Glomerular endothelial cell (primary cell): ENCODE results near the gene ACBD5. TPM values are rescaled to one million over a fixed set of nuclear protein-coding genes. Genes with fewer than 3 reads are reported as not detected.
"Not testable (repeated sequence)": the region's sequence is repeated elsewhere in the genome, so short reads cannot be mapped to it uniquely, and the experiment has no call there.

Experiments
- DNase-seq: peaks from one replicate; pipeline ENCODE4 v3.0.0-alpha.2; 2011; ENCODE audit warnings: low read depth, low spot score; ENCODE audit errors: extremely low read depth
- total RNA-seq: library from RNA; depleted of rRNA; stranded (reverse); fragments of >200 nt; gene quantifications from 2 replicates; pipeline ENCODE4 v1.2.3, GENCODE V29; 2015

The ACBD5 gene
- total RNA-seq, 1 donor from 2014 or later = 17.5 TPM

DNA sequence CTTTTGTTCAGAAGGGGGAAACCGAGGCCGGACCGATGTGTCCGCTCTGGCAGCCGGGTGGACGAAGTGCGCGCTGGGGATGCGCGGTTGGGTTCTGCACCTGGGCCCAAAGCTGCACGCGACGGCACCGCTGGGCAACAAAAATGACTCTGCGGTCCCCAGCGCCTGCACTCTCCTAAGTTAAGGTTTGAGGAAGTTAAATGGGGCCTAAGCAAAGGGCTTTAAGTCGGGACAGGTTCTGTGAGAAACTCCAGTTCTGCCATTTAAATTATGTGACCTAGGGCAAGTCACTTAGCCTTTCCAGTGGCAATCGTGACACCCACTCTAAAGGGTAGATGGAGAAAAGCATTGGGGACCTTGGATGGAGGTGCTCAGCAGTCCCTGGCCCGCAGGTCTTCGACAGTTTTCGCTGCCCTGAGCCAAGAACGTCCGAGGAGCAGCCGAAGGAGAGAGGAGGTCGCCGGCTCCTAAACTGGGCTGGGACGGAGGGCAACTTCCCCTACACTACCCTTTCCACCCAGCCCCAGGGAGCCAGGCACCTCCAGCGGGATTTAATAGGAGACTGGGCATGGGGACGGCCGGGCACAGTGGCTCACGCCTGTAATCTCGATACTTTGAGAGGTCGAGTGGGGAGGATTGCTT is 534 bp upstream of the ACBD5 start:
- DNase-seq = no peak

DNA sequence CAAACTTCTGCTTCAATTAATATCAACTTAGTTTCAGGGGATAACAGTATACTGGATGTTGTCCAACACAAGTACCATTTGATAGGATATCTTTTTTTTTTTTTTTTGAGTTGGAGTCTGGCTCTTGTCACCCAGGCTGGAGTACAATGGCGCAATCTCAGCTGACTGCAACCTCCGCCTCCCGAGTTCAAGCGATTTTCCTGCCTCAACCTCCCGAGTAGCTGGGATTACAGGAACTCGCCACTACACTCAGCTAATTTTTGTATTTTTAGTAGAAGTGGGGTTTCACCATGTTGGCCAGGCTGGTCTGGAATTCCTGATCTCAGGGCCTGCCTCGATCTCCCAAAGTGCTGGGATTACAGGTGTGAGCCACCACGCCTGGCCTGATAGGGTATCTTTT is 3.1 kb downstream of the ACBD5 start:
- DNase-seq = not testable (repeated sequence)

DNA sequence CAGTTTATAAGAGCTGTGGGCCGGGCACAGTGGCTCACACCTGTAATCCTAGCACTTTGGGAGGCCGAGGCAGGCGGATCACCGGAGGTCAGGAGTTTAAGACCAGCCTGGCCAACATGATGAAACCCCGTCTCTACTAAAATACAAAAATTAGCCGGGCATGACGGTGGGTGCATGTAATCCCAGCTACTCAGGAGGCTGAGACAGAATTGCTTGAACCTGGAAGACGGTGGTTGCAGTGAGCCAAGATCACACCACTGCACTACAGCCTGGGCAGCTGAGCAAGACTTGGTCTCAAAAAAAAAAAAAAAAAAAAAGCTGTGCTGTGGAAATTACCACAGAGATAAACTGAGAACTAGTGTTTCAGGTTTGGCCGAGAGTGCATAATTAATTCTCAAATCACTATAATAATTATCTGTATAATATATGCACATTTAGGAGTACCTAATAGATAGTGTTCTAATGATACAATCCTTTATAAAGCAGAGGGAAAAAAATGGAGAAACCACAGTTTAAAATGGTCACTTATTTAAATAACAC is 3.9 kb downstream of the ACBD5 start:
- DNase-seq = not testable (repeated sequence)

DNA sequence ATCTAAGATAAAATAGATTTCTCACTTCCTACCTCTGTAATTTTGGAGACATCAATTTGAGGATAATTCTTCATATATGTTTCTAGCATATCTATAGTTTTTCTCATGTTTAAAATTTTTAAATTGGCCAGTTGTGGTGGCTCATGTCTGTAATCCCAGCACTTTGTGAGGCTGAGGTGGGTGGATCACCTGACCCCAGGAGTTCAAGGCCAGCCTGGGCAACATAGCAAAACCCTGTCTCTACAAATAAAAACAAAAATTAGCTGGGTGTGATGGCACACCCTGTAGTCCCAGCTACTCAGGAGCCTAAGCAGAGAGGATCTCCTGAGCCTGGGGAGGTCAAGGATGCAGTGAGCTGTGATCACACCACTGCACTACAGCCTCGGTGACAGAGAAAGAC is 4.9 kb downstream of the ACBD5 start:
- DNase-seq = no peak

DNA sequence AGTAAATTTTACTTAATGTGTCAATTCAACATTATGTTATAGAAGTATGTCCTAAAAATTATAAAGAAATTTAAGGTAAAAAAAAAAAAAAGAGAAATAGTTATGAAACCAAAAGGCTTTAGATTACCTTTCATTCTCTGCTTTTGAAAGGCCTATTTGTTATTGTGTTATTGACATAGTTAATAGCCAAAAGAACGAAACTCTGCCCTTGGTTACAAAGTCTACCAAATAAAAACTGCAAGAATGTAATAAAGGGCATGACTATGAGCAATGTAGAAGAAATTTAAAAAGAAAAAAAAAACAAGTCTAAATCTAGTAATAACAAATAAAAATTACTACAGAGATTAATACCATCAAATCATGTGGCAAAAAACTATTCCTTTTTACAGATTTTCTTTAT is 10.6 kb downstream of the ACBD5 start:
- no peak for DNase-seq

DNA sequence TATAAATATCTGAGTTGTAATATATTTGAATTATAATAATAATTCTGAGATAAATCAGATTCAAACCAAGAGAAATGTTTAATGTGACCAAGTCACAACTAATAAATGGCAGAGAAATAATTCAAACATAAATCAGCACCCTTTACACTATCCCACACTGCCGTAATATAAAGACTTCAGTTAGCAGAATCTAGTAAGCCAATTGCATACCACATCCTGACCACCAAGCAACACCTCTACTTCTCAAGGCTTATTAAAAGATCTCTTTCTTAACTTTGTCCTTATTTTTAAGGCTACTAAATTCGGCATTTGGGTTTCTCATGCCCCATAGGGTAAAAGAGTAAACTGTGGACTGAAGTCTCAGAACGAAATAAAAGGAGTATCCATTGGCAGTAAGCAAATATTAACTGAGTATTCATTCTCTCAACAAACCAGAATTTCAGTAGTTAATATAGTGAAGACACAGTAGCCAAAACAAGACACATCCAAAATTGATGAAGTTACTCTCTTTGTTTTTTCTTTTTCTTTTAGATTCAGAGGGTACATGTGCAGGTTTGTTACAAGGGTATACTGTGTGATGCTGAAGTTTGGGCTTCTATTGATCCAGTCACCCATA is 14.8 kb downstream of the ACBD5 start:
- DNase-seq = no peak

DNA sequence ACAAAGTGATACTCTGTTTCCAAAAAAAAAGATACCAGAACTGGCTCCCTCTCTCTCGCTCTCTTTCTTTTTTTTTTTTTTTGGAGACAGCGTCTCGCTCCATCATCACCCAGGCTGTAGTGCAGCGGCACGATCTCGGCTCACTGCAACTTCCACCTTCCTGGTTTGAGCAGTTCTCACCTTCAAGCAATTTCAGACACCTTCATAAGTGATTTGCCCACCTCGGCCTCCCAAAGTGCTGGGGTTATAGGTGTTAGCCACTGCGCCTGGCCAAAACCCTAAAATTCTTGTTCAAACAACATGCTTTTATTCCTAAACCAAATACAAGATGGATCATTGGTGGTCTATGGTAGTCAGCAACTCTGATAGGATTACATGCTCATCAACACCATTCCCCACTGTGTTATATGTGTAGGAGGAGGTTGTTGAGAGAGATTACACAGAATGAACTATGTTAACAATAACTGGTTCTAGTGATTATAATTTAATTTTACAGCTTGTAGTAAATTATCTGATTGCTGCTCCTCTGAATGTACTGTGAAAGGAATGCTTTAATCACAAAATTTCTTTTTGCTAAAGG is 15.5 kb downstream of the ACBD5 start:
- DNase-seq = no peak

DNA sequence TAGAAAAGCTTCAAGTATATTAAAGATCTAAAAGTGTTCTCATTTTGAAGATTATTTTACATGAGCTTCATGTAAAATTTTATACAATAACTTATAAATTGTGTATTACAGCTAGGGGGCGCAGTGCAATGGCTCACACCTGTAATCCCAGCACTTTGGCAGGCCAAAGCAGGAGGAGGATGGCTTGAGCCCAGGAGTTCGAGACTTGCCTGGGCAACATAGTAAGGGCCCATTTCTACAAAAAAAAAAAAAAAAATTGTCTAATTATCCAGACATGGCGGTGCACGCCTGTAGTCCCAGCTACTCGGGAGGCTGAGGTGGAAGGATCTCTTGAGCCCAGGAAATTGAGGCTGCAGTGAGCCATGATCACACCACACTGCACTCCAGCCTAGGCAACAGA is 16.6 kb downstream of the ACBD5 start:
- DNase-seq = no peak

DNA sequence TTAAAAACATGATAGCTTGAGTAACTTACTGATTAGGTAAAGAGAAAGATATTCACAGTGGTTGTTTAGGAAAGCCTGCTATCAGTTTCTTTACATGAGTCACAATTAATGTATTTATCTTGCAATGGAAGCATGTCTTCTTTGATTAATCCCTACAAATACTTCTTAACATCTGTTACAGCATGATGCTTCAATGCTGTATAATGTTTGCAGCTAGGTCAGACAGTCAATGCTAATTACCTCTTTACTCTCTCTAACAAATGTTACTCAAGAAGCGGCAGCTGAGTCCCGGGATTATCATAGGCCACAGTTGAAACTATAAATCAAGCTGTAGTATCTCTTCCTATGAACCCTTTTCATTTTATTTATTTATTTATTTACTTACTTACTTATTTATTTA is 33.2 kb downstream of the ACBD5 start:
- no peak for DNase-seq

DNA sequence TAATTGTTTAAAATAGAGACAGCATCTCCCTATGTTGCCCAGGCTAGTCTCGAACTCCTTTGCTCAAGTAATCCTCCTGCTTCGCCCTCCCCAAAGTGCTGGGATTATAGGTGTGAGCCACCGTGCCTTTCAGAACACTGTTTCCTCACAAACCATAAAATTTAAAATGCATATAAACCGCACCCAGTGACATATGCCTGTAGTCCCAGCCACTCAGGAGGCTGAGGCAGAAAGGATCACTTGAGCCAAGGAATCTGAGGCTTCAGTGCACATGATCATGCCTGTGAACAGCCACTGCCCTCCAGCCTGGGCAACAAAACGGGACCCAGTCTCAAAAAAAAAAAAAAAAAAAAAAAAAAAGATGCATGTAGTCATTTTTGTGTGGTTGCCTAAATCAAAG is 36.8 kb downstream of the ACBD5 start:
- no peak for DNase-seq

DNA sequence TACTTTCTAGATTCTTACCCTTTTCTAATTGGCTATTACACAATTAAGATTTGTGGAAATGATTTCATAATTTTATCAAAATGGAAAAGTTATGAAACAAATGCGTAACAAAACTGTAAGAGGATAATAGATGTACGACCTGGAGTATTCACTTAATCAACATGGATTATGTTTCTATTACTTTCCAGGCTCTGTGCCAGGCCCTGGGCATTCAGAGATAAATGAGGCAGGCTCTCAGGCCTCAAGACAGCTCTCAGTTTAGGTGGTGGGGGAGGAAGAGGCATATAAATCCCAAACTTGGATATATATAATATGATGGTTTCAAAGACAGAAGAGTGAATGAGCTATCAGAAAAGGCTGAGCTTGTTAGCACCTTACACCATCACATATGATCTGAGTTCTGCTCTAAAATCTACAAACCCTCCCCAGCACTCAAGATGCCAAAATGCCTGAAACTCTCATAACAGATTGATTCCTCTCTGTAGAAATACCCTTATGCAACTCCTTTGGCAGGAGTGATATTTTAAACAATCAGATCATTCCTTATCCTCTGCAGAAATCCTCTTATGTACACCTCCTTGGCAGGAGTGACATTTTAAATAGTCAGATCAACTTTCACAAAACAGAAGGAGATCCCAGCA is 42.5 kb downstream of the ACBD5 start:
- DNase-seq = no peak

DNA sequence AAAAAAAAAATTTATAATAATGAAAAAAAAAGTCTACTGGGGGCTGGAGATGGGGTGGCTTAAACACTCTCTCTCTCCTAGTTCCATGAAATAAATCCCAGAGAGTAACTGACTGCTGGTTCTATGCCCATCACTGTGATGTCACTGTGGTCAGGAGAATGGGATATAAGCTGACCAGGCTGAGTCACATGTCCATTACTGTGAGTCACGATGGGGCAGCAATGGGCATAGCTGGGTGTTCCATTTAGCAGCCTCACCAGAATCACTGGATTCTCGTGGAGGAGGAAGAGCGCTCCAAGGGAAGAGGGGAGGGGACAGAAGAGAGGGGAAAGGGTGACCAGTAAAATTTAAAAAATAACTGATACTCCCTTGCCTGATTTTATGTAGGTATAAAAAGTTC is 48.3 kb downstream of the ACBD5 start:
- DNase-seq = peak; percentile 41

DNA sequence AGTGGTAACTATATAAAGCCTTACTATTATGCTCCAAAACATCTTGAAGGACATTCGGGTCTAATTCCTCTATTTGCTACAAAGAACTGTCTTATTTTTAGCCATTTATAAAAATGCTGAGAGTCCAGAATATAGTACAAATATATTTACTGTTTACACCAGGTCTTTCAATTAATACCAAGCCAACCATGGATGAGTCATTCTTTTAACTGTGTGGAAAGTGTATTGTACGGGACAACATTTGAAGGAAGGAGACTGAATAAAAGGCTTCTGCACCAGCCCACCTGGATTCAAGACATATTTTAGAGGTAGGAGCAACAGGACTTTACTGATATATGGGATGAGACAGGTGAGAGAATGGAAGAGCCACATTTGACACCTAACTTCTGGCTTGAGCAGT is 50.1 kb downstream of the ACBD5 start:
- DNase-seq = no peak

DNA sequence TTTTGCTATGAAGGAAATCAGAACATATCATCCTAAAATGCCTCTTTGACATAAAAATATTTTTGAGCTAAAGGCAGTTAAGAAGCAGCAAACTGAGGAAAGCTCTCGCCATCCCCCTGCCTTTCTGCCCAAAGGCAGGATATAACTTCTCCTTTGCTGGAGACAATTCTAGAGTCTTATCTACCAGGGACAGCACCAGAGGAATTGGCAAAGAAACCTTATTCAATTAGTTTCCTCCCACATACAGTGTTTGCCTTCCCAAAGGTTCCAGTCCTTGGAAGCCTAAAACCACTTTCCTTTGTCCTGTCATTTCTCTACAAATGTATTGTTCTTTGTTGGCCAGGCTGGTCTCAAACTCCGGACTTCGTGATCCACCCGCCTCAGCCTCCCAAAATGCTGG is 51.7 kb downstream of the ACBD5 start:
- DNase-seq = no peak

DNA sequence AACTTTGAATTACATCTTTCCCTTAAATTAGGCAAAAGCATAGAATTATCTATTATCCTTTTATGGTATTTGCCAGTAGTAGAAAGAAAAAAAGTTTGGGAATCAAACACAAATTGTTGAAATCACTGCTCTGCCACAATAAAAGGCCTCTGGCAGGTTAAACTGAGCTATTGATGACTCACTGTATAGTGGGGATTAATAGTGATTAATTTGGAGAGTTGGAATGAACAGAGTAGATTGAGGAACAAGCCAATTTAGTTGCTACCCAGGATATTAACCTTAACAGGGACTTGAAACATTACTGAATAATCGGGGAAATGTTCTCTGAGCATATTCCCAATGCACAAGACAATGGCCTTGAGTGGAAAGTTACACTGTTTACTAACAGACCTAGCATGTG is 52.3 kb downstream of the ACBD5 start:
- no peak for DNase-seq

DNA sequence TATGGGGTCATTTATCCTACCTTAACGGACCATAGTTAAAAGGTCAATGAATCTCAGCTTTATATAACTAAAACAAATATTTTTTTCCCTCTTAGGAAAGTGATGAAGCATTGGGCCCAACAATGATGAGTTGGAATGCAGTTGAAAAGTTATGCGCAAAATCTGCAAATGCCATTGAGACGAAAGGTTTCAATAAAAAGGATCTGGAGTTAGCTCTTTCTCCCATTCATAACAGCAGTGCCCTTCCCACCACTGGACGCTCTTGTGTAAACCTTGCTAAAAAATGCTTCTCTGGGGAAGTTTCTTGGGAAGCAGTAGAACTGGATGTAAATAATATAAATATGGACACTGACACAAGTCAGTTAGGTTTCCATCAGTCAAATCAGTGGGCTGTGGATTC is 70.7 kb downstream of the ACBD5 start:
- DNase-seq = no peak

DNA sequence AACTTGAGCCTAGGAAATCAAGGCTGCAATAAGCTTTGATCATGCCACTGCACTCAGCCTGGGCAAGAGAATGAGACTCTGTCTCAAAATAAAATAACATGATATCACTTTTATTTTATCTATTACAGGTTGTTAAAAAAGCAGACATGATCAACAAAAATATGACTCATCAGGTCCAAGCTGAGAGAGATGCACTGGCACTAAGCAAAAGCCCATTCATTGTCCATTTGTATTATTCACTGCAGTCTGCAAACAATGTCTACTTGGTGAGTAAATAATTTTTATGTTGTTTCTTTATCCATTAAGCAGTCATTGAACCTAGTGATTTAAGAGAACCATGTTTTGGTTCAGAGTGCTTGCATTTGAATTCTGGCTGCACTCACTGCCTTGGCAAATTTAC is 82.2 kb downstream of the ACBD5 start:
- no peak for DNase-seq

DNA sequence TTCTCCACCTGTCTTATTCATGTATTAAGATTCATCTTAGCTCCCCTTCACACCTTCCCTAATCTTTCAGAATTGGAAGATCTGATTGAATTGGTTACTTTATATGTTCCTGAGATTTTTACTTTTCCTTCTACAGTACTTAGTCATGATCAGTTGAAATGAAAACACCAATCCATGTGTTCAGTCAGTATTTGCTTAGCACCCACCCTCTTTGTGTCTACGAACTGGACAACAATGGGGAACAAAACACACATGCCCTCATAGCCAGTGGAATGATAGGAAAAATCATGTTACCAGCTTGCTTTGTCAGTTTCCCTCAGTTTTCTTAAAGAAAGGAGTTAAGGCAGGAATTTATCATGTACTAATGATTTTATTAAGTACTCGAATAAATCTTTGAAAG is 83.4 kb downstream of the ACBD5 start:
- no peak for DNase-seq

DNA sequence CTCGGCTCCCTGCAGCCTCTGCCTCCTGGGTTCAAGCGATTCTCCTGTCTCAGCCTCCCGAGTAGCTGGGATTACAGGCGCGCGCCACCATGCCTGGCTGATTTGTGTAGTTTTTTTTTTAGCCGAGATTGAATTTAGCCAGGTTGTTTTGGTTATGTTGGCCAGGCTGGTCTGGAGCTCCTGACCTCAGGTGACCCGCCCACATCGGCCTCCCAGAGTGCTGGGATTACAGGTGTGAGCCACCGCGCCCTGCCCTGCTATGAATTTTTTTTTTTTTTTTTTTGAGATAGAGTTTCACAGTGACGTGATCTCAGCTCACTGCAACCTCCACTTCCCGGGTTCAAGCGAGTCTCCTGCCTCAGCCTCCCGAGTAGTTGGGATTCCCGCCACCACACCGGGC is 84.0 kb downstream of the ACBD5 start:
- not testable (repeated sequence) for DNase-seq

DNA sequence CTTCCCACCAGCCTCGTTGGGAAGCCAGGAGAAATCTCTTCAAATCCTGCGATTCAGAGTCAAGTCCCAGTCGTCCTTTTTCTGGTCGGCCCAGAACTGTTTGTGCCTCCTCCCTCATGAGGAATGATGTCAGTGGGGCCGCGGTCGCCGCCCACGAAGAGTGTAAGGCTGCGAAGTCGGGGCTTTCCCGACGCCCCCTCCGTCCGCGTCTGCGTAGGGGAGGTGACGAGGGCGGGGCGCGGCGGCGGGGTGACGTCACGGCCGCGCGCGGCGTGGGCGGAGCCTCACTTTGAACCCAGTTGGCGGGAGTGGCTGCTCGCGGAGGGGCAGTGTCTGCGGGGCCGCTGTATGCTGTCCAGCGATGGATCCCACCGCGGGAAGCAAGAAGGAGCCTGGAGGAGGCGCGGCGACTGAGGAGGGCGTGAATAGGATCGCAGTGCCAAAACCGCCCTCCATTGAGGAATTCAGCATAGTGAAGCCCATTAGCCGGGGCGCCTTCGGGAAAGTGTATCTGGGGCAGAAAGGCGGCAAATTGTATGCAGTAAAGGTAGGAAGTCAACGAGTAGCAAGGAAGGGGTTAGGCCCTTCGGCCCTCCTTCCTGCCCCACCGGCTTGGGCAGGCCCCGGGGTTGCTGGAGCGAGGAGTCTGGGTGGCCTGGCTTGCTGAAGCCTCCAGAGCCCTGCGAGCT is 85.4 kb downstream of the ACBD5 start, which contains the start of gene MASTL:
Gene MASTL, plus strand, starts transcription at position 287 of the 689 bp plus-strand sequence. Its CDS starts 75 bp downstream, at position 362.
- no peak for DNase-seq

DNA sequence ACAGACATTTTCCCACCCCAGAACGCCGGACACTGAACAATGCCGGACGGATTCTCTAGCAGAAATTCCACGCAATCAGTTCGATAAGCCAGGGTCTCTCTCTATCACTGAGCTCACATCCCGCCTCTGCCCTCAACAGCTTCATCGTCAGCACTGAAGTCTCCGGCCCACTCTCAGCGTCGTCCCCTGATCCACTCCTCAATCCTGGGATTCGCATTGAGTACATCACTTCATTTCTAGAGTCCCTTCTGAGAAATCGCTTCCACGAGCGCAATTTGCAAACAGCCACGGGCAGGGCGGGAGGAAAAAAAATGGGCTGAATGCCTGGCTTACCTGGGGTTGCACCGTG is 86.8 kb downstream of the ACBD5 start:
- DNase-seq = no peak
